ENCODE measurements around the gene GNB1L. TPM values are rescaled to one million over a fixed set of nuclear protein-coding genes. Genes with fewer than 3 reads are reported as not detected.

GNB1L gene
- total and polyA plus RNA-seq, 9 of the 15 experiments (the other 6 are each of a cell fraction or from before 2014, with no cell fraction given): 0.56 to 50.5 (median 10.2) TPM

- TF ChIP-seq, protein P1, sequence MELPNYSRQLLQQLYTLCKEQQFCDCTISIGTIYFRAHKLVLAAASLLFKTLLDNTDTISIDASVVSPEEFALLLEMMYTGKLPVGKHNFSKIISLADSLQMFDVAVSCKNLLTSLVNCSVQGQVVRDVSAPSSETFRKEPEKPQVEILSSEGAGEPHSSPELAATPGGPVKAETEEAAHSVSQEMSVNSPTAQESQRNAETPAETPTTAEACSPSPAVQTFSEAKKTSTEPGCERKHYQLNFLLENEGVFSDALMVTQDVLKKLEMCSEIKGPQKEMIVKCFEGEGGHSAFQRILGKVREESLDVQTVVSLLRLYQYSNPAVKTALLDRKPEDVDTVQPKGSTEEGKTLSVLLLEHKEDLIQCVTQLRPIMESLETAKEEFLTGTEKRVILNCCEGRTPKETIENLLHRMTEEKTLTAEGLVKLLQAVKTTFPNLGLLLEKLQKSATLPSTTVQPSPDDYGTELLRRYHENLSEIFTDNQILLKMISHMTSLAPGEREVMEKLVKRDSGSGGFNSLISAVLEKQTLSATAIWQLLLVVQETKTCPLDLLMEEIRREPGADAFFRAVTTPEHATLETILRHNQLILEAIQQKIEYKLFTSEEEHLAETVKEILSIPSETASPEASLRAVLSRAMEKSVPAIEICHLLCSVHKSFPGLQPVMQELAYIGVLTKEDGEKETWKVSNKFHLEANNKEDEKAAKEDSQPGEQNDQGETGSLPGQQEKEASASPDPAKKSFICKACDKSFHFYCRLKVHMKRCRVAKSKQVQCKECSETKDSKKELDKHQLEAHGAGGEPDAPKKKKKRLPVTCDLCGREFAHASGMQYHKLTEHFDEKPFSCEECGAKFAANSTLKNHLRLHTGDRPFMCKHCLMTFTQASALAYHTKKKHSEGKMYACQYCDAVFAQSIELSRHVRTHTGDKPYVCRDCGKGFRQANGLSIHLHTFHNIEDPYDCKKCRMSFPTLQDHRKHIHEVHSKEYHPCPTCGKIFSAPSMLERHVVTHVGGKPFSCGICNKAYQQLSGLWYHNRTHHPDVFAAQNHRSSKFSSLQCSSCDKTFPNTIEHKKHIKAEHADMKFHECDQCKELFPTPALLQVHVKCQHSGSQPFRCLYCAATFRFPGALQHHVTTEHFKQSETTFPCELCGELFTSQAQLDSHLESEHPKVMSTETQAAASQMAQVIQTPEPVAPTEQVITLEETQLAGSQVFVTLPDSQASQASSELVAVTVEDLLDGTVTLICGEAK (IDR thresholded peaks at IDR 0.05): 0 out of 2 replicates have a peak, but pooled peaks have one; percentile 28
- TF ChIP-seq, protein P1 (CRISPR knock-in tag; IDR thresholded peaks at IDR 0.05): peak; percentile 62; the same call in 1 of the 2 replicates
- TF ChIP-seq CXXC5 (CRISPR knock-in tag; IDR thresholded peaks at IDR 0.05) (peak; percentile 81), TCF7L2 (IDR thresholded peaks at IDR 0.05; ENCODE audit: low read depth, low read length) (no peak), PYGO2 (tag; IDR thresholded peaks at IDR 0.05) (no peak), ZNF12 (CRISPR knock-in tag; IDR thresholded peaks at IDR 0.05) (no peak), MBD1 (CRISPR knock-in tag; IDR thresholded peaks at IDR 0.05) (no peak), MTA3 (IDR thresholded peaks at IDR 0.05; ENCODE audit: borderline replicate concordance) (peak; percentile 96), NEUROD1 (IDR thresholded peaks at IDR 0.05; ENCODE audit: borderline replicate concordance, low read depth, low read length, partially characterized antibody) (peak; percentile 83), HIVEP1 (CRISPR knock-in tag; IDR thresholded peaks at IDR 0.05) (no peak), SRSF3 (IDR thresholded peaks at IDR 0.05; ENCODE audit: insufficient read depth, low read length) (no peak), ERF (CRISPR knock-in tag; IDR thresholded peaks at IDR 0.05) (0 out of 2 replicates have a peak, but pooled peaks have one; percentile 8), CAMTA2 (CRISPR knock-in tag; conservative IDR thresholded peaks at IDR 0.05) (no peak), TCF3 (CRISPR knock-in tag; IDR thresholded peaks at IDR 0.05) (no peak), ZNF740 (CRISPR knock-in tag; IDR thresholded peaks at IDR 0.05) (no peak), ZNF740 (tag; IDR thresholded peaks at IDR 0.05) (no peak)
These were observed 48.2 kb downstream of the GNB1L start (continued) for GRCh38 chr22:19806213-19807160.
